Natural killer cell (primary cell): ENCODE data around the gene MR1. TPM values are rescaled to one million over a fixed set of nuclear protein-coding genes. Genes with fewer than 3 reads are reported as not detected.

Experiments used
- ATAC-seq, 3 donors: fragments of 150-1000 bp in 2 of 3; fragments of 200-7000 bp in 1 of 3; cut with Tn5 transposase; 1 replicate in 1 of 3; 2 replicates in 2 of 3; pipeline ENCODE4 v1.10.0; 2021; ENCODE audit warnings: mild to moderate bottlenecking in 2 of 3, moderate library complexity in 2 of 3
- DNase-seq, 2 donors: peaks; one replicate each; pipeline versions ENCODE4 v3.0.0 to v3.0.0-alpha.2; 2013 to 2021; ENCODE audit warnings: mixed read lengths in 1 of 2
- H3K27ac ChIP-seq: one replicate; pipeline ENCODE4 v1.5.1; 2013; ENCODE audit warnings: mild to moderate bottlenecking, low read length
- H3K27me3 ChIP-seq: one replicate; pipeline ENCODE4 v1.6.1; 2013; ENCODE audit warnings: low read length; ENCODE audit not compliant: control insufficient read depth, insufficient read depth
- H3K36me3 ChIP-seq: one replicate; pipeline ENCODE4 v1.6.1; 2013; ENCODE audit warnings: low read length; ENCODE audit not compliant: control insufficient read depth, insufficient read depth
- H3K4me1 ChIP-seq: one replicate; pipeline ENCODE4 v1.6.1; 2013; ENCODE audit warnings: low read length; ENCODE audit not compliant: control insufficient read depth, insufficient read depth
- H3K4me3 ChIP-seq: one replicate; pipeline ENCODE4 v1.5.1; 2013; ENCODE audit warnings: low read length
- H3K9me3 ChIP-seq: one replicate; pipeline ENCODE4 v1.6.1; 2013; ENCODE audit warnings: low read length; ENCODE audit not compliant: control insufficient read depth, insufficient read depth
- H3K27ac Mint-ChIP-seq, 2 donors: one replicate each; pipeline ENCODE4 v1.8.0; 2022; ENCODE audit warnings: mild to moderate bottlenecking in 2 of 2, mixed read lengths in 2 of 2, moderate library complexity in 1 of 2
- H3K27me3 Mint-ChIP-seq, 2 donors: one replicate each; pipeline ENCODE4 v1.8.0; 2022; ENCODE audit warnings: low read depth in 2 of 2, mixed read lengths in 2 of 2
- H3K36me3 Mint-ChIP-seq: one replicate; pipeline ENCODE4 v1.8.0; 2022; ENCODE audit warnings: mixed read lengths
- H3K4me1 Mint-ChIP-seq, 2 donors: one replicate each; pipeline ENCODE4 v1.8.0; 2022; ENCODE audit warnings: mixed read lengths in 2 of 2
- H3K4me3 Mint-ChIP-seq: one replicate; pipeline ENCODE4 v1.8.0; 2022; ENCODE audit warnings: mild to moderate bottlenecking, moderate library complexity, mixed read lengths
- H3K9me3 Mint-ChIP-seq, 2 donors: one replicate each; pipeline ENCODE4 v1.8.0; 2022; ENCODE audit warnings: mixed read lengths in 2 of 2
- CTCF ChIP-seq: fragments of 200-600 bp; IDR thresholded peaks from one replicate; pipeline ENCODE4 v1.8.0; 2022; ENCODE audit warnings: antibody characterized with exemption
- WGBS: methylation state at CpG from one replicate; pipeline ENCODE4 v1.1.7; 2013; ENCODE audit warnings: missing lambda C conversion rate; ENCODE audit not compliant: insufficient coverage; 5-methylcytosine and 5-hydroxymethylcytosine counted together
- intact Hi-C: fragments of 100-400 bp; cut with micrococcal nuclease; formaldehyde crosslinking; loops from one replicate; pipeline ENCODE4 v1.14.2; 2022
- total RNA-seq, 4 donors: library from RNA; stranded (reverse); fragments of 120-200 nt in 1 of 4; gene quantifications; one replicate each; pipeline versions ENCODE4 v1.2.3 to v1.2.4, GENCODE V29; 2013 to 2022

Gene MR1
- total RNA-seq, 3 donors from 2014 or later (not counting 1 experiment from before 2014, with no cell fraction given): 27.8 to 35.3 (median 34.6) TPM

- peaks cover 14% of the 10 kb centered on the region for H3K4me1 ChIP-seq
- ATAC-seq: peak in 2 of 3 donors; percentile 29 to 74
- peaks cover 44 to 49% of the 10 kb centered on the region in 2 donors for H3K4me1 Mint-ChIP-seq
Measured at GRCh38 chr1:181013144-181013543, 20.6 kb upstream of the MR1 start.

DNA sequence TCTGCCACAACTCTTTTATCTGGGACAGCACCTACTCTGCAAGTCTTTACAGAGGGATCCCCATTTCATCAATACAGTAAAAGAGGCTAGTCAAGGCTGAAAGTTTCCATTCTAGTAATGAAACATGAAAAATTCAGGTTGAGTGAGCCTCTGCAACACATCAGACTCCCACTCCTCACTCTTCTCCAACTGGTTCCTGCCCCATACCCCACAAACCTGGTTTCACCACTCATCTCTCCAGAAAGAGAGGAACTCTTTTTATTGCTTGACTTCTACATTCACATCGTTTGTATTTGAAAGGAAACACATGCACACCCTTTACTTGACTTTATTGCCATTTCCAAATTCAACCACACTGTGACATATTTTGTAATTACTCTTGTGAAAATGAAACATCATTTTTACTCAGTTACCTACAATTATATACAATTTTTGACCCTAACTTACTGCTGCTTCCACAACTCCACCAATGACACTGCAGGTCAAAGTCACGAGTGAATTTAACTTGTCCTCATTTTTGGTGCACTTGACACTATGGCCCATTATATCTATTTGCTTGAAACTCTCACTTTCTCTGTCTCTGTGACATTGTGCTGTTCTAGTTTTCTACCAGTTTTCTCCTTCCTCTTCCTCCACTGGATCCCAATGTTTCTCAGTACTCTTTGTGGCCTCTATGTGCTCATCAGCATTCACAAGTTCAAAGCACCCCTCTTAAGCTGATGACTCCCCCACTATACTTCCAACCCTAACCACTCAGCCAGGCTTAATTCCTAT is 19.1 kb upstream of the MR1 start:
- Histone ChIP-seq H3K27ac (no peak overlapping the region), H3K4me3 (no peak overlapping the region), H3K4me1 (peaks cover 14% of the 10 kb centered on the region), H3K27me3 (no peaks in the 10 kb centered on the region), H3K9me3 (no peaks in the 10 kb centered on the region), H3K36me3 (no peaks in the 10 kb centered on the region)
- intact Hi-C loops: no loop called here
- Mint-ChIP-seq H3K27me3 (no peaks in the 10 kb centered on the region), H3K36me3 (no peaks in the 10 kb centered on the region), H3K9me3 (no peaks in the 10 kb centered on the region), H3K4me1 (peaks cover 56 to 57% of the 10 kb centered on the region in 2 donors), H3K27ac (no peak overlapping the region), H3K4me3 (no peak overlapping the region)
- WGBS: 65% methylated on average over 1 of the region's 2 CpGs
- DNase-seq (no peak), ATAC-seq (no peak)
- no peak for TF ChIP-seq CTCF

More at GRCh38 chr1:181013144-181013543, 20.6 kb upstream of the MR1 start:
- Histone ChIP-seq H3K27me3 (no peaks in the 10 kb centered on the region), H3K27ac (no peak overlapping the region), H3K4me3 (no peak overlapping the region), H3K36me3 (no peaks in the 10 kb centered on the region), H3K9me3 (no peaks in the 10 kb centered on the region)
- 36% methylated on average over 5 of the region's 5 CpGs for WGBS
- Mint-ChIP-seq H3K27ac (peak overlapping the region; percentile 35 to 61), H3K4me3 (peak overlapping the region; percentile 52), H3K9me3 (no peaks in the 10 kb centered on the region), H3K27me3 (no peaks in the 10 kb centered on the region), H3K36me3 (no peaks in the 10 kb centered on the region)
- no peak for TF ChIP-seq CTCF
- intact Hi-C loops: no loop called here
- DNase-seq: peak in 1 of 2 donors; percentile 58

DNA sequence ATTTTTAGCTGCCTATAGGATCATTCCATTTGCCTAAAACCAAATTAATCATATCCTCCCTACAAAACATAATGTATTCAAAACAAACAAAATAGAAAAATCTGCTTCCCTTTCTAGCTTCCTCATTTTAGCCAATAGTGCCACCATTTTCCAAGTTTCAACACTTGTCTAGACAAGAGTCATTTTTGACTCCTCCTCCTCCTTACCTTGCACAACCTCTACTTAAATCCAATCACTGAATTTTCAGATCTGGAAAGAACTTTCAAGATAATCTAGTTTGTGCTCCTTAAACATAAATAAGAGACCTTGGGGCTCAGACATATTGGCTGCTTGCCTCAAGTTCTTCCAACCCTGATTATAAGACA is 18.6 kb upstream of the MR1 start:
- no peak for ATAC-seq
- Mint-ChIP-seq H3K9me3 (no peaks in the 10 kb centered on the region), H3K4me3 (no peak overlapping the region), H3K27me3 (no peaks in the 10 kb centered on the region), H3K4me1 (peaks cover 52 to 53% of the 10 kb centered on the region in 2 donors), H3K36me3 (no peaks in the 10 kb centered on the region), H3K27ac (no peak overlapping the region)
- no peak for TF ChIP-seq CTCF
- Histone ChIP-seq H3K36me3 (no peaks in the 10 kb centered on the region), H3K9me3 (no peaks in the 10 kb centered on the region), H3K4me3 (no peak overlapping the region), H3K4me1 (peaks cover 14% of the 10 kb centered on the region), H3K27me3 (no peaks in the 10 kb centered on the region), H3K27ac (no peak overlapping the region)
- DNase-seq: no peak
- intact Hi-C loops: no loop called here

GRCh38 chr1:181016563-181016962 is 17.2 kb upstream of the MR1 start:
- no peaks in the 10 kb centered on the region for H3K27me3 ChIP-seq
- no peaks in the 10 kb centered on the region for H3K36me3 Mint-ChIP-seq
- no peak for DNase-seq
- no peaks in the 10 kb centered on the region for H3K36me3 ChIP-seq
- intact Hi-C loops: no loop called here
- H3K4me1 Mint-ChIP-seq: peaks cover 53 to 54% of the 10 kb centered on the region in 2 donors
- no peak for ATAC-seq
- H3K9me3 ChIP-seq: no peaks in the 10 kb centered on the region
- H3K27me3 Mint-ChIP-seq: no peaks in the 10 kb centered on the region
- WGBS: 99% methylated on average over 7 of the region's 8 CpGs
- H3K27ac ChIP-seq: no peak overlapping the region
- no peak overlapping the region for H3K4me3 ChIP-seq
- H3K4me3 Mint-ChIP-seq: no peak overlapping the region
- no peak for TF ChIP-seq CTCF
- H3K27ac Mint-ChIP-seq: no peak overlapping the region
- peaks cover 14% of the 10 kb centered on the region for H3K4me1 ChIP-seq
- no peaks in the 10 kb centered on the region for H3K9me3 Mint-ChIP-seq
